HEK293 (cell line): ENCODE data around the gene CCHCR1.

Experiments
- KLF1 ChIP-seq: fragments of 450-650 bp; formaldehyde crosslinking; IDR thresholded peaks from 2 replicates; pipeline ENCODE4 v1.5.1; 2016; ENCODE audit warnings: missing biosample characterization, missing genetic modification characterization
- KLF7 ChIP-seq: fragments of 450-650 bp; formaldehyde crosslinking; IDR thresholded peaks from 2 replicates; pipeline ENCODE4 v1.5.1; 2016; ENCODE audit warnings: missing biosample characterization, missing genetic modification characterization, borderline replicate concordance
- OVOL3 ChIP-seq: fragments of 450-650 bp; formaldehyde crosslinking; IDR thresholded peaks from 2 replicates; pipeline ENCODE4 v1.5.1; 2016; ENCODE audit warnings: missing biosample characterization, missing genetic modification characterization
- SP7 ChIP-seq: fragments of 450-650 bp; formaldehyde crosslinking; IDR thresholded peaks from 2 replicates; pipeline ENCODE4 v1.5.1; 2016; ENCODE audit warnings: missing biosample characterization, missing genetic modification characterization
- YY1 ChIP-seq: fragments of 450-650 bp; formaldehyde crosslinking; IDR thresholded peaks from 2 replicates; pipeline ENCODE4 v1.5.1; 2018; ENCODE audit warnings: missing biosample characterization, missing genetic modification characterization
- ZBTB20 ChIP-seq: fragments of 450-650 bp; formaldehyde crosslinking; IDR thresholded peaks from 2 replicates; pipeline ENCODE4 v1.5.1; 2016; ENCODE audit warnings: missing biosample characterization, missing genetic modification characterization
- ZFHX2 ChIP-seq: fragments of 450-650 bp; formaldehyde crosslinking; conservative IDR thresholded peaks from 2 replicates; pipeline ENCODE4 v1.5.1; 2016; ENCODE audit warnings: missing biosample characterization, missing genetic modification characterization
- ZFP3 ChIP-seq: fragments of 450-650 bp; formaldehyde crosslinking; IDR thresholded peaks from 2 replicates; pipeline ENCODE4 v1.5.1; 2016; ENCODE audit warnings: low read depth, missing biosample characterization, missing genetic modification characterization
- ZFP41 ChIP-seq: fragments of 450-650 bp; formaldehyde crosslinking; IDR thresholded peaks from 2 replicates; pipeline ENCODE4 v1.5.1; 2016; ENCODE audit warnings: missing biosample characterization, missing genetic modification characterization, borderline replicate concordance
- ZNF10 ChIP-seq: fragments of 450-650 bp; formaldehyde crosslinking; IDR thresholded peaks from 2 replicates; pipeline ENCODE4 v1.5.1; 2017; ENCODE audit warnings: missing biosample characterization, missing genetic modification characterization
- ZNF157 ChIP-seq: fragments of 450-650 bp; formaldehyde crosslinking; IDR thresholded peaks from 2 replicates; pipeline ENCODE4 v1.5.1; 2016; ENCODE audit warnings: missing biosample characterization, missing genetic modification characterization
- ZNF19 ChIP-seq: fragments of 450-650 bp; formaldehyde crosslinking; IDR thresholded peaks from 2 replicates; pipeline ENCODE4; 2016; ENCODE audit warnings: missing biosample characterization, missing genetic modification characterization, low read depth
- ZNF302 ChIP-seq: fragments of 450-650 bp; formaldehyde crosslinking; IDR thresholded peaks from 2 replicates; pipeline ENCODE4 v1.5.1; 2016; ENCODE audit warnings: missing biosample characterization, missing genetic modification characterization, low read depth
- ZNF423 ChIP-seq: fragments of 450-650 bp; formaldehyde crosslinking; IDR thresholded peaks from 2 replicates; pipeline ENCODE4 v1.5.1; 2016; ENCODE audit warnings: missing biosample characterization, missing genetic modification characterization
- ZNF426 ChIP-seq: fragments of 450-650 bp; formaldehyde crosslinking; IDR thresholded peaks from 2 replicates; pipeline ENCODE4 v1.5.1; 2017; ENCODE audit warnings: missing biosample characterization, missing genetic modification characterization, mild to moderate bottlenecking, inconsistent platforms, moderate library complexity
- ZNF473 ChIP-seq: fragments of 450-650 bp; formaldehyde crosslinking; IDR thresholded peaks from 2 replicates; pipeline ENCODE4 v1.5.1; 2017; ENCODE audit warnings: missing biosample characterization, missing genetic modification characterization
- ZNF561 ChIP-seq: fragments of 450-650 bp; IDR thresholded peaks from 2 replicates; pipeline ENCODE4 v1.5.1; 2018; ENCODE audit warnings: missing biosample characterization, missing genetic modification characterization, borderline replicate concordance
- ZNF585B ChIP-seq: fragments of 450-650 bp; formaldehyde crosslinking; IDR thresholded peaks from 2 replicates; pipeline ENCODE4 v1.5.1; 2016; ENCODE audit warnings: missing biosample characterization, missing genetic modification characterization
- ZNF596 ChIP-seq: fragments of 450-650 bp; IDR thresholded peaks from 2 replicates; pipeline ENCODE4 v1.5.0; 2018; ENCODE audit warnings: missing biosample characterization, mild to moderate bottlenecking, missing genetic modification characterization, moderate library complexity
- ZNF600 ChIP-seq: fragments of 450-650 bp; formaldehyde crosslinking; IDR thresholded peaks from 2 replicates; pipeline ENCODE4 v1.5.1; 2016; ENCODE audit warnings: missing biosample characterization, missing genetic modification characterization
- ZNF624 ChIP-seq: fragments of 450-650 bp; formaldehyde crosslinking; IDR thresholded peaks from 2 replicates; pipeline ENCODE4 v1.5.1; 2017; ENCODE audit warnings: missing biosample characterization, missing genetic modification characterization
- ZNF626 ChIP-seq: fragments of 450-650 bp; sonication (Bioruptor Pico); formaldehyde crosslinking; IDR thresholded peaks from 2 replicates; pipeline ENCODE4 v1.5.1; 2018; ENCODE audit warnings: missing biosample characterization, missing genetic modification characterization, inconsistent platforms
- ZNF654 ChIP-seq: fragments of 450-650 bp; formaldehyde crosslinking; IDR thresholded peaks from 2 replicates; pipeline ENCODE4 v1.5.1; 2016; ENCODE audit warnings: low read depth, missing biosample characterization, missing genetic modification characterization
- ZNF707 ChIP-seq: fragments of 450-650 bp; formaldehyde crosslinking; IDR thresholded peaks from 2 replicates; pipeline ENCODE4 v1.5.1; 2016; ENCODE audit warnings: missing biosample characterization, missing genetic modification characterization
- ZNF76 ChIP-seq: fragments of 450-650 bp; formaldehyde crosslinking; IDR thresholded peaks from 2 replicates; pipeline ENCODE4; 2016; ENCODE audit warnings: low read depth, missing biosample characterization, missing genetic modification characterization, borderline replicate concordance
- ZNF830 ChIP-seq: fragments of 450-650 bp; IDR thresholded peaks from 2 replicates; pipeline ENCODE4 v1.5.0; 2018; ENCODE audit warnings: missing biosample characterization, missing genetic modification characterization, low read depth, mild to moderate bottlenecking, moderate library complexity
- ZNF843 ChIP-seq: fragments of 450-650 bp; formaldehyde crosslinking; IDR thresholded peaks from 2 replicates; pipeline ENCODE4 v1.5.1; 2016; ENCODE audit warnings: missing biosample characterization, missing genetic modification characterization
- ZSCAN23 ChIP-seq: fragments of 450-650 bp; formaldehyde crosslinking; IDR thresholded peaks from 2 replicates; pipeline ENCODE4 v1.5.1; 2016; ENCODE audit warnings: missing biosample characterization, missing genetic modification characterization
- TF ChIP-seq, protein P1 (sequence below): fragments of 450-650 bp; formaldehyde crosslinking; IDR thresholded peaks from 2 replicates; pipeline ENCODE4 v1.5.1; 2017; ENCODE audit warnings: missing biosample characterization, missing genetic modification characterization
- TF ChIP-seq, protein P2 (sequence below): fragments of 450-650 bp; formaldehyde crosslinking; IDR thresholded peaks from 2 replicates; pipeline ENCODE4 v1.5.1; 2016; ENCODE audit warnings: missing biosample characterization, missing genetic modification characterization
- TF ChIP-seq, protein P3 (sequence below): fragments of 450-650 bp; formaldehyde crosslinking; IDR thresholded peaks from 2 replicates; pipeline ENCODE4 v1.5.1; 2016; ENCODE audit warnings: missing biosample characterization, missing genetic modification characterization

The CCHCR1 gene

DNA sequence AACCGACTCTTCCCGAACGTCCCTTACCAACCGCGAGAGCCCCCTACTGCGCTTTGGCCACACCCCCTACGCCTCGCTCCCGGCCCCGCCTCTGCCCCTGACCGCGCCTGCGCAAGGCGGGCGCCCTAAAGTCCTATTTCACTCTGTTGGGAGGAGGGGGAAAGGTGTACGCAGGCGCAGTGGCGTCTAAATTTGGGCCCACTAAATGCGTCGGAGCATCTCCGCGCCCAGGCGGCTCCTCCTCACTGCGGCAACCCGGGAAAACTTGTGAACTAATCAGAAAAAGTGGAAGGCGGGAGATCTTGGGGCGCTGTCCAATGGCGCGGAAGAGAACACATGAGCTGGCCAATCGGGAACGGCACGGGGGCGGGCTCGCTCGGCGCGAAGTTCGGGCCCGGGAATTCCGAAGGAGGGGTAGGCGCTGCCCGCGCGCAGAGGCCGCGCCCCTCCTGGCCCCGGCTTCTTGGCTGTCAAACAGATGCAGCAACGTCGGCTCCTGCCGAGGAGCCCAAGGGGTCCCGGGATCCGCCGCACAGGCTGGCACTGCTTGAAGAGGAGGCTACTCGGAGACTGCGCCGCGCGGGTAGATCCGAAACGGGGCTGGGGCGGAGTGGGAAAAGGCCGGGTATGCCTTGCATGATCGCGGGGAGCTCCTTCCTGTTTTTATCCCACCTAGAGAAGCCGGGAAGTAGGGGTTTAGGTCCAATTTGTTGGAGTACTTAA lies 699 bp upstream of the CCHCR1 start, which contains the start of gene TCF19 (continued):
- TF ChIP-seq, protein P1, sequence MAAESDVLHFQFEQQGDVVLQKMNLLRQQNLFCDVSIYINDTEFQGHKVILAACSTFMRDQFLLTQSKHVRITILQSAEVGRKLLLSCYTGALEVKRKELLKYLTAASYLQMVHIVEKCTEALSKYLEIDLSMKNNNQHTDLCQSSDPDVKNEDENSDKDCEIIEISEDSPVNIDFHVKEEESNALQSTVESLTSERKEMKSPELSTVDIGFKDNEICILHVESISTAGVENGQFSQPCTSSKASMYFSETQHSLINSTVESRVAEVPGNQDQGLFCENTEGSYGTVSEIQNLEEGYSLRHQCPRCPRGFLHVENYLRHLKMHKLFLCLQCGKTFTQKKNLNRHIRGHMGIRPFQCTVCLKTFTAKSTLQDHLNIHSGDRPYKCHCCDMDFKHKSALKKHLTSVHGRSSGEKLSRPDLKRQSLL (tag by site-specific recombination), result no peak
- TF ChIP-seq ZNF843 (tag by site-specific recombination), result no peak; the same call in 1 of the 2 replicates
- TF ChIP-seq ZNF707, result no peak
- TF ChIP-seq ZNF624 (tag by site-specific recombination), result no peak
- no peak for TF ChIP-seq ZFP41 (tag by site-specific recombination)
- no peak for TF ChIP-seq ZNF626
- peak; percentile 73 for TF ChIP-seq KLF7 (tag by site-specific recombination)
- TF ChIP-seq ZNF426 (tag by site-specific recombination), result no peak
- no peak for TF ChIP-seq ZFP3 (tag by site-specific recombination)
- no peak for TF ChIP-seq ZNF157
- no peak for TF ChIP-seq ZNF561
- TF ChIP-seq ZBTB20 (tag by site-specific recombination), result peak; percentile 100
- TF ChIP-seq ZNF596 (tag by site-specific recombination), result no peak
- no peak for TF ChIP-seq ZNF654 (tag by site-specific recombination)
- TF ChIP-seq ZNF423, result no peak
- peak; percentile 25; the same call in 1 of the 2 replicates for TF ChIP-seq KLF1
- TF ChIP-seq ZNF600 (tag by site-specific recombination), result peak; percentile 72
- no peak for TF ChIP-seq ZNF473 (tag by site-specific recombination)
- TF ChIP-seq ZFHX2, result peak; percentile 94
- no peak; the same call in 1 of the 2 replicates for TF ChIP-seq ZNF76 (tag by site-specific recombination)
- TF ChIP-seq, protein P2, sequence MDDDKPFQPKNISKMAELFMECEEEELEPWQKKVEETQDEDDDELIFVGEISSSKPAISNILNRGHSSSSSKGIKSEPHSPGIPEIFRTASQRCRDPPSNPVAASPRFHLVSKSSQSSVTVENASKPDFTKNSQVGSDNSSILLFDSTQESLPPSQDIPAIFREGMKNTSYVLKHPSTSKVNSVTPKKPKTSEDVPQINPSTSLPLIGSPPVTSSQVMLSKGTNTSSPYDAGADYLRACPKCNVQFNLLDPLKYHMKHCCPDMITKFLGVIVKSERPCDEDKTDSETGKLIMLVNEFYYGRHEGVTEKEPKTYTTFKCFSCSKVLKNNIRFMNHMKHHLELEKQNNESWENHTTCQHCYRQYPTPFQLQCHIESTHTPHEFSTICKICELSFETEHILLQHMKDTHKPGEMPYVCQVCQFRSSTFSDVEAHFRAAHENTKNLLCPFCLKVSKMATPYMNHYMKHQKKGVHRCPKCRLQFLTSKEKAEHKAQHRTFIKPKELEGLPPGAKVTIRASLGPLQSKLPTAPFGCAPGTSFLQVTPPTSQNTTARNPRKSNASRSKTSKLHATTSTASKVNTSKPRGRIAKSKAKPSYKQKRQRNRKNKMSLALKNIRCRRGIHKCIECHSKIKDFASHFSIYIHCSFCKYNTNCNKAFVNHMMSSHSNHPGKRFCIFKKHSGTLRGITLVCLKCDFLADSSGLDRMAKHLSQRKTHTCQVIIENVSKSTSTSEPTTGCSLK, result no peak
- no peak for TF ChIP-seq ZNF585B (tag by site-specific recombination)
- no peak for TF ChIP-seq ZSCAN23
- no peak for TF ChIP-seq OVOL3
- TF ChIP-seq, protein P3, sequence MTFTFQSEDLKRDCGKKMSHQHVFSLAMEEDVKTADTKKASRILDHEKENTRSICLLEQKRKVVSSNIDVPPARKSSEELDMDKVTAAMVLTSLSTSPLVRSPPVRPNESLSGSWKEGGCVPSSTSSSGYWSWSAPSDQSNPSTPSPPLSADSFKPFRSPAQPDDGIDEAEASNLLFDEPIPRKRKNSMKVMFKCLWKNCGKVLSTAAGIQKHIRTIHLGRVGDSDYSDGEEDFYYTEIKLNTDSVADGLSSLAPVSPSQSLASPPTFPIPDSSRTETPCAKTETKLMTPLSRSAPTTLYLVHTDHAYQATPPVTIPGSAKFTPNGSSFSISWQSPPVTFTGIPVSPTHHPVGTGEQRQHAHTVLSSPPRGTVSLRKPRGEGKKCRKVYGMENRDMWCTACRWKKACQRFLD (tag by site-specific recombination), result no peak
- no peak for TF ChIP-seq ZNF10 (tag by site-specific recombination)
- no peak for TF ChIP-seq ZNF302 (tag by site-specific recombination)
- no peak for TF ChIP-seq YY1 (tag by site-specific recombination)
- no peak for TF ChIP-seq ZNF19
- TF ChIP-seq ZNF830, result no peak
- peak; percentile 62 for TF ChIP-seq SP7 (tag by site-specific recombination)
